GM13976 (cell line): Measurements from ENCODE around the gene PUS10.
A peak's percentile ranks its signal among the peaks of the same experiment; 100 is the strongest.

Experiments
- DNase-seq: peaks from one replicate; pipeline ENCODE4 v3.0.0; 2012; ENCODE audit warnings: low spot score
- CTCF ChIP-seq: IDR thresholded peaks from 2 replicates; pipeline ENCODE4 v1.5.1; 2012; ENCODE audit warnings: borderline replicate concordance, mild to moderate bottlenecking; ENCODE audit not compliant: insufficient read depth; ENCODE audit errors: extremely low read depth, missing control alignments, control extremely low read depth
- in situ Hi-C: fragments of 300-500 bp; cut with MboI; formaldehyde crosslinking; loops from one replicate; pipeline ENCODE4 v1.12.0; 2022; ENCODE audit warnings: low sequenced_read_pairs, mixed read lengths, inconsistent platforms; ENCODE audit not compliant: unreplicated experiment

PUS10 gene

GRCh38 chr2:60899230-60899891, 118.7 kb downstream of the PUS10 start:
- in situ Hi-C loops = no loop called here
- no peak for TF ChIP-seq CTCF

GRCh38 chr2:60898567-60898966, 119.5 kb downstream of the PUS10 start:
- in situ Hi-C loops = no loop called here
- no peak for DNase-seq
- no peak for TF ChIP-seq CTCF

More at GRCh38 chr2:60899230-60899891, 118.7 kb downstream of the PUS10 start:
- peak; percentile 55 for DNase-seq
